Measurements from ENCODE around the gene PPARA. TPM values are rescaled to one million over a fixed set of nuclear protein-coding genes. Genes with fewer than 3 reads are reported as not detected.

Gene PPARA
- total and polyA plus RNA-seq, 7 donors, result 11.0 to 55.8 (median 37.3) TPM

GRCh38 chr22:46292732-46293131, 142.4 kb downstream of the PPARA start:
- no peak overlapping the region for H3K4me3 ChIP-seq
- H3K9me3 ChIP-seq, result no peaks in the 10 kb centered on the region
- no peak for TF ChIP-seq CTCF (IDR thresholded peaks at IDR 0.05)
- intact Hi-C loops (cut with DNase I), result loop anchor here in 1 of 2 donors (5.0 kb wide), 1 partner anchor 145 kb away; no protein-coding TSS in a partner anchor
- peaks cover 0 to 26% of the 10 kb centered on the region in 2 donors for H3K36me3 ChIP-seq (ENCODE audit: insufficient read depth in 1 of 2, low read depth in 1 of 2)
- H3K4me1 ChIP-seq, result peaks cover 11% of the 10 kb centered on the region
- no peaks in the 10 kb centered on the region for H3K27me3 ChIP-seq (ENCODE audit: insufficient read depth in 3 of 3, low read length in 2 of 3)
- DNase-seq, result no peak
- WGBS, 3 donors, result 86 to 89% (median 87%) methylated on average over 14 of the region's 14 CpGs
- no peak for ATAC-seq
- no peak overlapping the region for H3K27ac ChIP-seq

Other genes with a start within 250 kb of the PPARA start
- gene WNT7B, start 173.4 kb upstream of the PPARA start, total RNA-seq, result not detected
- gene WNT7B, start 173.4 kb upstream of the PPARA start, polyA plus RNA-seq, result under 1 TPM in 1 of 3 donors, not detected in 2; 0.05 TPM
- gene CDPF1, start 99.8 kb downstream of the PPARA start, total RNA-seq, result 1 to 10 TPM; 5.3 to 9.1 (median 8.8) TPM
- 10 to 100 TPM; 11.2 to 17.8 (median 14.3) TPM for gene CDPF1, start 99.8 kb downstream of the PPARA start, polyA plus RNA-seq
- not detected for gene PKDREJ, start 112.8 kb downstream of the PPARA start, total RNA-seq
- under 1 TPM in 2 of 3 donors, not detected in 1; under 0.01 to 0.03 TPM for gene PKDREJ, start 112.8 kb downstream of the PPARA start, polyA plus RNA-seq
- gene TTC38, start 117.5 kb downstream of the PPARA start, total RNA-seq, result 10 to 100 TPM; 11.3 to 19.5 (median 14.9) TPM
- 10 to 100 TPM in 2 of 3 donors, 1 to 10 TPM in 1; 9.9 to 15.0 (median 13.4) TPM for gene TTC38, start 117.5 kb downstream of the PPARA start, polyA plus RNA-seq
- gene GTSE1, start 146.3 kb downstream of the PPARA start, total RNA-seq, result under 1 TPM in 3 of 4 donors, not detected in 1; 0.15 to 0.47 (median 0.29) TPM
- under 1 TPM; 0.04 to 0.18 (median 0.13) TPM for gene GTSE1, start 146.3 kb downstream of the PPARA start, polyA plus RNA-seq
- gene TRMU, start 185.2 kb downstream of the PPARA start, total RNA-seq, result 10 to 100 TPM in 3 of 4 donors, 1 to 10 TPM in 1; 9.6 to 20.3 (median 16.5) TPM
- gene TRMU, start 185.2 kb downstream of the PPARA start, polyA plus RNA-seq, result 10 to 100 TPM; 12.8 to 37.1 (median 24.9) TPM

Data from psoas muscle (tissue), 8 donors.